Calu3 (cell line): Measurements from ENCODE around the gene QPCT. TPM values are rescaled to one million over a fixed set of nuclear protein-coding genes. Genes with fewer than 3 reads are reported as not detected.

Experiments used
- BruUV-seq: library from RNA; stranded (reverse); fragments of 400-500 nt; replicated peaks from 2 replicates; lab custom pipeline; 2021; lab: Mats Ljungman, UMichigan
- CTCF ChIA-PET: fragments of 300-600 bp; sonication (Branson Sonifier 250); formaldehyde crosslinking; loops from one replicate; lab custom pipeline; 2022; ENCODE audit warnings: antibody characterized with exemption; lab: Charles Lee
- DNase-seq: peaks from one replicate; pipeline ENCODE4 v3.0.0; 2022
- H3K27ac Mint-ChIP-seq: one replicate; pipeline ENCODE4 v1.8.0; 2022; ENCODE audit warnings: mixed read lengths; ENCODE audit not compliant: unreplicated experiment
- H3K27me3 Mint-ChIP-seq: one replicate; pipeline ENCODE4 v1.8.0; 2022; ENCODE audit warnings: mixed read lengths; ENCODE audit not compliant: unreplicated experiment
- H3K36me3 Mint-ChIP-seq: one replicate; pipeline ENCODE4 v1.8.0; 2022; ENCODE audit warnings: mild to moderate bottlenecking, moderate library complexity, mixed read lengths; ENCODE audit not compliant: insufficient read depth, unreplicated experiment
- H3K4me1 Mint-ChIP-seq: one replicate; pipeline ENCODE4 v1.8.0; 2022; ENCODE audit warnings: mild to moderate bottlenecking, low read depth, mixed read lengths; ENCODE audit not compliant: unreplicated experiment
- H3K4me3 Mint-ChIP-seq: one replicate; pipeline ENCODE4 v1.8.0; 2022; ENCODE audit warnings: mild to moderate bottlenecking, low read depth, moderate library complexity, mixed read lengths; ENCODE audit not compliant: unreplicated experiment
- H3K9me3 Mint-ChIP-seq: one replicate; pipeline ENCODE4 v1.8.0; 2022; ENCODE audit warnings: low read depth, mixed read lengths; ENCODE audit not compliant: unreplicated experiment
- intact Hi-C: fragments of 100-400 bp; cut with micrococcal nuclease; formaldehyde crosslinking; loops from one replicate; pipeline ENCODE4 v1.10.0; 2022; ENCODE audit not compliant: unreplicated experiment
- total RNA-seq: library from RNA; stranded (reverse); gene quantifications from 2 replicates; pipeline ENCODE4 v1.2.3, GENCODE V29; 2022
- TF ChIP-seq, protein P1 (sequence below): fragments of 200-600 bp; IDR thresholded peaks from one replicate; pipeline ENCODE4 v1.8.0; 2022; ENCODE audit warnings: antibody characterized with exemption; ENCODE audit not compliant: unreplicated experiment

Gene QPCT
- total RNA-seq, 1 experiment from 2014 or later = 8.9 TPM

DNA sequence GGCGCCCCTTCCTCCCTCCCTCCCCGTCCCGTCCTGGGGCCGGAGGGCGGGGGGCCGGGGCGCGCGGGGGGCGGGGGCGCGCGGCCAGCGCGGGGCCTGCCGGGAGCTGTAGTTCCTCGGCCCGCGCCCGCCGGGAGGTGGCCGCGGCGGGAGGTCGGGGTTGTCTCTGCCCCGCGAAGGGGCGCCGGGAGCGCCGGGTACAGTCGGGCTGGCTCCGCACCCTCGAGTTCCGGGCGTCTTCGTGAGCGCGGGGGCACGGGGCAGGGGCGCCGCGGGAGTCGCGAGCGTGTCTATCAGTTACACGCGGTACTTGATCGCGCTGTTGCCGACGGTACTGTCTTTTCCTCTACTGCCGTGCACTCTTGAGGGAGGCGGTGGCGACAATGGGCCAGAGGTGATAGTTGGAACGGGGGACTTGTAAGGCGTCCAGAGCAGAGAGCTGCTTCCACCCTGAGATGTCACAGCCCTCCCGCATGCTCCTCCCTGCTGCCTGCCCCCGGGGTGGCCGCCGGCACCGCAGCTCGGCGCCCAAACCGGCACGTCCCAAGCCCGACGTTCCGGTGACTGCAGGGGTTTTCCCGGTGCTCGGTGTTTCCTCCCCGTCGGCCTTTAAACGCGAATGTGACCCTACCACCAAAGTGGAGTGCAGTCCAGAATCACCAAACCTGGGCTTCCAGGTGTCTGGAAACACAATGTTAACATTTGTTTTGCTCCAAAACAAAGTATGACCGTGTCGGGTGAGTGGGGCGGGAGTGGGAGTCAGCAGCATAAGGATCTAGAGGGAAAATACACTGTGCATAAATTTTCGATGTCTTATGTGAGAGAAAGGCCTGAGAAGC lies 19.4 kb upstream of the QPCT start, which contains the start of gene PRKD3:
Gene PRKD3 (minus strand): TSS at position 48 of the 839 bp plus-strand sequence. CDS start 8,309 bp downstream, outside the sequence.
- peak; percentile 59 for DNase-seq
- CTCF ChIA-PET = no interaction called here
- Mint-ChIP-seq H3K9me3 (no peaks in the 10 kb centered on the region), H3K4me3 (peak within 1 kb of the TSS; percentile 81), H3K27me3 (peaks cover 9% of the 10 kb centered on the region), H3K27ac (peak within 1 kb of the TSS; percentile 89), H3K4me1 (peaks cover 26% of the 10 kb centered on the region), H3K36me3 (peaks cover 24% of the 10 kb centered on the region)
- TF ChIP-seq, protein P1, sequence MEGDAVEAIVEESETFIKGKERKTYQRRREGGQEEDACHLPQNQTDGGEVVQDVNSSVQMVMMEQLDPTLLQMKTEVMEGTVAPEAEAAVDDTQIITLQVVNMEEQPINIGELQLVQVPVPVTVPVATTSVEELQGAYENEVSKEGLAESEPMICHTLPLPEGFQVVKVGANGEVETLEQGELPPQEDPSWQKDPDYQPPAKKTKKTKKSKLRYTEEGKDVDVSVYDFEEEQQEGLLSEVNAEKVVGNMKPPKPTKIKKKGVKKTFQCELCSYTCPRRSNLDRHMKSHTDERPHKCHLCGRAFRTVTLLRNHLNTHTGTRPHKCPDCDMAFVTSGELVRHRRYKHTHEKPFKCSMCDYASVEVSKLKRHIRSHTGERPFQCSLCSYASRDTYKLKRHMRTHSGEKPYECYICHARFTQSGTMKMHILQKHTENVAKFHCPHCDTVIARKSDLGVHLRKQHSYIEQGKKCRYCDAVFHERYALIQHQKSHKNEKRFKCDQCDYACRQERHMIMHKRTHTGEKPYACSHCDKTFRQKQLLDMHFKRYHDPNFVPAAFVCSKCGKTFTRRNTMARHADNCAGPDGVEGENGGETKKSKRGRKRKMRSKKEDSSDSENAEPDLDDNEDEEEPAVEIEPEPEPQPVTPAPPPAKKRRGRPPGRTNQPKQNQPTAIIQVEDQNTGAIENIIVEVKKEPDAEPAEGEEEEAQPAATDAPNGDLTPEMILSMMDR = no peak
- intact Hi-C loops = loop anchor here (1.0 kb wide), 1 partner anchor 65 kb away; no protein-coding TSS in a partner anchor
- BruUV-seq = no TSS peak

DNA sequence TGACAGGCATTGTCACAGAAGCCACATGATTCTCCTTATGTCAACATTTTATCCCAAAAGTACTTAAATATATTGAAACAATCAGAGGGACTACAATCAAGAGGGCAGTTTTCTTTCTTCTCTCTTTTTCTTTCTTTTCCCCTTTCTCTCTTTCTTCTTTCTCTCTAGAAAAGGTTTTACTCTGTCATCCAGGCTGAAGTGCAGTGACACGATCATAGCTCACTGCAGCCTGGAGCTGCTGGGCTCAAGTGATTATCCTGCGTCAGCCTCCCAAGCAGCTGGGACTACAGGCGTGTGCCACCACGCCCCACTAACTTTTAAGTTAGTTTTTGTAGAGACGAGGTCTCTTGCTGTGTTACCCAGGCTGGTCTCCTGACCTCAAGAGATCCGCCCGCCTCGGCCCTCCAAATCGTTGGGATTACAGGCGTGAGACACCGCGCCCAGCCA lies 18.8 kb upstream of the QPCT start:
- Mint-ChIP-seq H3K27me3 (peaks cover 9% of the 10 kb centered on the region), H3K9me3 (no peaks in the 10 kb centered on the region), H3K27ac (no peak overlapping the region), H3K36me3 (peaks cover 24% of the 10 kb centered on the region), H3K4me1 (peaks cover 26% of the 10 kb centered on the region), H3K4me3 (peak overlapping the region; percentile 81)
- CTCF ChIA-PET = no interaction called here
- no peak for DNase-seq
- BruUV-seq = no TSS peak
- TF ChIP-seq, protein P1 = no peak
- intact Hi-C loops = loop anchor here (1.0 kb wide), 1 partner anchor 65 kb away; no protein-coding TSS in a partner anchor

DNA sequence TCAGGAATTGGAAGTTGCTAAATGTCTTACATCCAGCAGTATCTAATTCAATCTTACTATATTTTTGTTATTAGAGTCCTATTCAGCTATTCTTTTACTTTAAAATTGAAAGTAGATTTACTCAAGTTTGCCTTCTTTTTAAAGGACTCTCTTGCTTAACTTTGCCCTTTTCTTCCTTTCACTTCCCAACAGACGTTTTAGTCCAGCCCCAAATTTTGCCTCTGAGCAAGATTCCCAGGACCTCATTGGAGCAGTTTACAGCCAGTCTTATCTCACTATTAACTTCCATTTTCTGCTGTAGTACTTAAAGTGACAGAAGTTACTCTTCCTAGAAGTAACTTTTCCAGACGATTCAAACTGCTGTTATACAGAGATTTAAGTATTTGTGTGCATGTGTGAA lies 18.1 kb upstream of the QPCT start:
- no peak overlapping the region for H3K4me3 Mint-ChIP-seq
- H3K4me1 Mint-ChIP-seq = peaks cover 25% of the 10 kb centered on the region
- no peak overlapping the region for H3K27ac Mint-ChIP-seq
- CTCF ChIA-PET = no interaction called here
- no peak for DNase-seq
- peaks cover 9% of the 10 kb centered on the region for H3K27me3 Mint-ChIP-seq
- peaks cover 24% of the 10 kb centered on the region for H3K36me3 Mint-ChIP-seq
- H3K9me3 Mint-ChIP-seq = no peaks in the 10 kb centered on the region
- TF ChIP-seq, protein P1 = no peak
- intact Hi-C loops = no loop called here
- no TSS peak for BruUV-seq

DNA sequence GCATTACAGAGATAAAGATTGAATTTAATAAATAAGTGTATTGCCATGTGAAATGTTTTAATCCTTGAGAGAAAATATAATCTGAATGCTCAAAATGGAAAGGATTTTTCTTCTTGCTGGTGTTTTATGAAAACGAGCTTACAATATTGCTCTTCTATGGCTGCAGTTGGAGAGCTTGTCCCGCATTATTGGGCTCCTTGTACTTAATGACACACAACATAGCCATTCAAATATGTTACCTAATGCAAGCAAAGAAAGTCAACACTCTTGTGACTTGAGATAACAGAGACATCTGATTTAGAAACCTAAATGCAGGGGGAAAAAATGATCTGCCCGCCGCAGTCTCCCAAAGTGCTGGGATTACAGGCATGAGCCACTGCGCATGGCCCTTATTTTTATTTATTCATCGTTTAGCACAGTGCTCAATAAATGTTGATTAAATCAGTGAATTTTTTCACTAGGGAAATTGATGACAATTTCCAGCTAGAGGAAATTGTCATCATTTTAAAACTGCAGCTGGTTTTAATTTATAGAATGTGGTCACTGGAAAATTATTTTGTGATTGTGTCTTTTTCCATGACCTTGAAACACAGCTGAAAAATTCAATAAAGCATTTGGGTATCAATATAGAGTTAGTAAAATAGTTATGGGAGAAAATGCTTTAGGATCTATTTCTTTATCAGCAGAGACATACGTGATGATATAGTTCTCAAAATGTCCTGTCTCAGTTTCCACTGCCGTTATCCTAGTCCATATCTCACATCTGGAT lies 17.4 kb upstream of the QPCT start:
- Mint-ChIP-seq H3K9me3 (no peaks in the 10 kb centered on the region), H3K36me3 (peaks cover 24% of the 10 kb centered on the region), H3K4me1 (peaks cover 19% of the 10 kb centered on the region), H3K27ac (no peak overlapping the region), H3K4me3 (no peak overlapping the region), H3K27me3 (peaks cover 9% of the 10 kb centered on the region)
- TF ChIP-seq, protein P1 = no peak
- DNase-seq = no peak
- BruUV-seq = no TSS peak
- intact Hi-C loops = no loop called here
- CTCF ChIA-PET = interaction anchor here (0.5 to 0.9 kb wide), 2 partner anchors 9 to 29 kb away, joined by 3 to 5 read pairs; no protein-coding TSS in a partner anchor
